Right lobe of liver (tissue), 6 donors: ENCODE data around the gene REPS2. TPM values are rescaled to one million over a fixed set of nuclear protein-coding genes. Genes with fewer than 3 reads are reported as not detected.

Experiments used
- ATAC-seq, 4 donors: fragments of 200-7000 bp; cut with Tn5 transposase; one replicate each; pipeline ENCODE4 v1.9.1; 2020; ENCODE audit warnings: mild to moderate bottlenecking in 4 of 4, moderate library complexity in 4 of 4
- DNase-seq, 3 donors: peaks; one replicate each; pipeline ENCODE4 v3.0.0-alpha.2; 2020
- H3K27ac ChIP-seq, 3 donors: fragments of 200-600 bp; one replicate each; pipeline ENCODE4 v1.8.0; 2022
- H3K27me3 ChIP-seq, 2 donors: fragments of 200-600 bp; one replicate each; pipeline ENCODE4 v1.8.0; 2022
- H3K36me3 ChIP-seq, 4 donors: fragments of 200-600 bp; sonication (generic) in 1 of 4; one replicate each; pipeline versions ENCODE4 v1.5.1 to v1.8.0; 2017 to 2022; ENCODE audit warnings: control low read depth in 1 of 4
- H3K4me1 ChIP-seq, 4 donors: fragments of 200-600 bp; sonication (generic) in 1 of 4; one replicate each; pipeline versions ENCODE4 v1.5.1 to v1.8.0; 2017 to 2022; ENCODE audit warnings: control low read depth in 1 of 4
- H3K4me3 ChIP-seq, 3 donors: fragments of 200-600 bp; one replicate each; pipeline ENCODE4 v1.8.0; 2022
- H3K9me3 ChIP-seq, 4 donors: fragments of 200-600 bp; sonication (generic) in 1 of 4; one replicate each; pipeline versions ENCODE4 v1.5.1 to v1.8.0; 2017 to 2022; ENCODE audit warnings: control low read depth in 1 of 4
- CTCF ChIP-seq, 4 donors: fragments of 200-600 bp in 3 of 4; fragments of 450-650 bp in 1 of 4; IDR thresholded peaks; one replicate each; pipeline versions ENCODE4 v1.5.1 to v1.8.0; 2016 to 2022; ENCODE audit warnings: antibody characterized with exemption in 4 of 4, mild to moderate bottlenecking in 2 of 4
- POLR2A ChIP-seq: fragments of 450-650 bp; IDR thresholded peaks from one replicate; pipeline ENCODE4 v1.6.1; 2017; ENCODE audit warnings: antibody characterized with exemption, mild to moderate bottlenecking
- WGBS: methylation state at CpG from one replicate; pipeline ENCODE4 v1.1.6; 2018; ENCODE audit warnings: low coverage, low lambda C conversion rate; ENCODE audit not compliant: insufficient coverage; ENCODE audit errors: missing lambda C conversion rate; 5-methylcytosine and 5-hydroxymethylcytosine counted together
- intact Hi-C, 2 donors: fragments of 100-400 bp; cut with DNase I; formaldehyde crosslinking; loops; one replicate each; pipeline versions ENCODE4 v1.11.2 to v1.14.1; 2022
- small RNA-seq, 2 experiments: library from RNA; depleted of rRNA; stranded (forward); fragments of <200 nt; gene quantifications; one replicate each; pipeline ENCODE3, GENCODE V24; 2016
- total RNA-seq, 6 experiments: library from RNA; depleted of rRNA in 2 of 6; stranded (reverse); fragments of >200 nt in 2 of 6; fragmentation: NEBNext Ultra II Directional in 3 of 6; extraction: Animal tissue kit (Norgen Biotek cat#: 25700) in 3 of 6; gene quantifications; one replicate each; pipeline versions ENCODE4 v1.1.0 to v1.2.4, GENCODE V29; 2016 to 2023
- donor health status: DM: no; HTN: yes; CAD: no.
- donor health status: DM: no; HTN: no; CAD: no.
- donor health status: DM: no; HTN: no; CAD: no.
- donor health status: DM: no; HTN: yes; CAD: no.
- donor health status: DM: no; HTN: yes; CAD: no.

Gene REPS2
- total RNA-seq, 6 experiments from 2014 or later, result 6.0 to 16.7 (median 13.1) TPM

DNA sequence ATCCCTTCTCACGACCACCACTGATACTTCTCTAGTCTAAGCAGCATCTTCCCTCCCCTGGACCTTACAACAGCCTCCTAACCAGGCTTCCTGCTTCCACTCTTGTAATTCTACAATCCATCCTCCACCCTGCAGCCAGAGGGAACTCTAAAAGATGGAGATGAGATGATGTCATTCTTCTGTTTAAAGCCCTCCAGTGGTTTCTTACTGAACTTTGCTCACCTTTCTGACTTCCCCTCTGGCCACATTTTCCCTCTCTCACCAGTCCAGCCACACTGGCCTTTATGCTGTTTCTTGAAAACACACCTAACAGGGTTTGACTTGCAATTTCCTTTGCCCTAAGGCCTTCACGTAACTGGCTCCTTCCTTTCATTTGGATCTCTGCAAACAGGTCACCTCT lies 237.1 kb downstream of the REPS2 start:
- H3K27ac ChIP-seq, result no peak overlapping the region
- no peaks in the 10 kb centered on the region for H3K9me3 ChIP-seq
- ATAC-seq (no peak), DNase-seq (no peak)
- no peaks in the 10 kb centered on the region for H3K4me1 ChIP-seq
- H3K27me3 ChIP-seq, result no peaks in the 10 kb centered on the region
- TF ChIP-seq POLR2A (no peak), CTCF (IDR thresholded peaks at IDR 0.05) (no peak)
- intact Hi-C loops, result no loop called here
- no peaks in the 10 kb centered on the region for H3K36me3 ChIP-seq
- WGBS, result 59% methylated on average over 2 of the region's 2 CpGs
- no peak overlapping the region for H3K4me3 ChIP-seq

DNA sequence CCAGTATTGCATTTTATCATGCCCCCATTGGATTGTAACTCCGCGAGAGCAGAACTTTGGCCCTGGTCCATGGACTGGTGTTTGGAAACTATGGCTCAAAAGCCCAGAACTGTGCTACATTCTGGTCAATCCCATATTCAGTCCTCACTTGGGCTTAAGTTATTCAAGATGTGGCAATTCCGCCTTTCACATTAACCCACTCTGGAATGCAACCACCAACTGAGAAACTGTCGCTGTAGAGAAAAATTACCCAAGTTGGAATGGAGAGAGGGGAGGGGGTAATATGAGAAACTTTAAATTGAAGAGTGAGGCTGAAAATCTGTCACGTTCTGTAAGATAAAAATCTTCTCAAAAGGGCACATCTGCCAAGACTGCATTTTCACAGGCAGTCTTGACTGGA lies 239.0 kb downstream of the REPS2 start:
- TF ChIP-seq POLR2A (no peak), CTCF (IDR thresholded peaks at IDR 0.05) (no peak)
- 74% methylated on average over 5 of the region's 5 CpGs for WGBS
- no peaks in the 10 kb centered on the region for H3K9me3 ChIP-seq

GRCh38 chrX:17187136-17187756 lies 240.8 kb downstream of the REPS2 start:
- Histone ChIP-seq H3K4me1 (no peaks in the 10 kb centered on the region), H3K36me3 (no peaks in the 10 kb centered on the region), H3K27ac (no peak overlapping the region), H3K9me3 (no peaks in the 10 kb centered on the region), H3K27me3 (no peaks in the 10 kb centered on the region), H3K4me3 (no peak overlapping the region)
- TF ChIP-seq CTCF (IDR thresholded peaks at IDR 0.05) (no peak), POLR2A (no peak)
- intact Hi-C loops, result no loop called here
- 70% methylated on average over 3 of the region's 7 CpGs for WGBS
- ATAC-seq (no peak), DNase-seq (no peak)

More for the DNA sequence above, 239.0 kb downstream of the REPS2 start:
- H3K4me3 ChIP-seq, result no peak overlapping the region
- DNase-seq, result no peak
- intact Hi-C loops, result no loop called here
- H3K27ac ChIP-seq, result no peak overlapping the region
- ATAC-seq, result no peak
- H3K4me1 ChIP-seq, result no peaks in the 10 kb centered on the region
- H3K36me3 ChIP-seq, result no peaks in the 10 kb centered on the region
- H3K27me3 ChIP-seq, result no peaks in the 10 kb centered on the region

- no peak for TF ChIP-seq CTCF (IDR thresholded peaks at IDR 0.05)
- ATAC-seq, result no peak
- no peak overlapping the region for H3K4me3 ChIP-seq
- no peaks in the 10 kb centered on the region for H3K27me3 ChIP-seq
- H3K4me1 ChIP-seq, result no peaks in the 10 kb centered on the region
- intact Hi-C loops, result no loop called here
- H3K9me3 ChIP-seq, result no peaks in the 10 kb centered on the region
- no peak overlapping the region for H3K27ac ChIP-seq
- DNase-seq, result no peak
- no peaks in the 10 kb centered on the region for H3K36me3 ChIP-seq
- 86% methylated on average over 8 of the region's 8 CpGs for WGBS
Observed at GRCh38 chrX:17192106-17192505, 245.6 kb downstream of the REPS2 start.

Small RNAs within 50 kb of the gene (small RNA-seq; reads per million reads assigned to genes)
- gene RF00019 (0 reads per million in 2 experiments), gene RF00190 (0 reads per million in 2 experiments)

Other genes with a start within 250 kb of the REPS2 start
- 10 to 100 TPM in 1 of 6 experiments, 1 to 10 TPM in 5; 5.0 to 10.3 (median 8.8) TPM for gene CTPS2, start 234.0 kb upstream of the REPS2 start, total RNA-seq
- gene SYAP1, start 227.0 kb upstream of the REPS2 start, total RNA-seq, result 10 to 100 TPM; 22.5 to 35.7 (median 29.5) TPM
- 1 to 10 TPM; 3.9 to 9.3 (median 7.3) TPM for gene TXLNG, start 160.2 kb upstream of the REPS2 start, total RNA-seq
- 10 to 100 TPM; 31.4 to 38.6 (median 33.4) TPM for gene RBBP7, start 76.3 kb upstream of the REPS2 start, total RNA-seq